Measurements from ENCODE around the gene PACS1.
A peak's percentile ranks its signal among the peaks of the same experiment; 100 is the strongest.

The PACS1 gene

GRCh38 chr11:66183494-66184048 lies 113.5 kb downstream of the PACS1 start:
- peak overlapping the region; percentile 41 for H3K27ac Mint-ChIP-seq
- peaks cover 55% of the 10 kb centered on the region for H3K4me1 Mint-ChIP-seq (ENCODE audit: low read depth)
- H3K4me3 Mint-ChIP-seq, result no peak overlapping the region
- H3K27me3 Mint-ChIP-seq, result no peaks in the 10 kb centered on the region
- H3K36me3 Mint-ChIP-seq, result peaks cover 12% of the 10 kb centered on the region
- H3K9me3 Mint-ChIP-seq (ENCODE audit: low read depth), result no peaks in the 10 kb centered on the region

DNA sequence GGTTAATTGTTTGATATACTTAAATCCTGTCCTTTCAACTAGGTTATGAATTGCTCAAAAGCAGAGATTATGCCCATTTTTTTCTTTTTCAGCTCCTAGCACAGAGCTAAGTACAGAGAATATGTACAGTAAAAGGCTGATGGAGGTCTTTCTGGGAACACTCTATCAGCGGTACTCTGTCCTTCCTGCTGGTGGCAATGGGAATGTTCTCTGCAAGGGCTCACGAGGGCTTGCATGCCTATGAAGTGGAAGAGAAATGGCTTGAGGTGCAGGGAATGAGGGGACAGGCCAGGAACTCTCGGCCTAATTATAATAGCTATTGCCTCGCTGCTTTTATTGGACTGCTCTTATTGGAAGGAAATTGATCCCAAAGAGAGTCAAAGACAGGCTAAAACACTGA lies 114.7 kb downstream of the PACS1 start:
- H3K36me3 Mint-ChIP-seq, result peaks cover 21% of the 10 kb centered on the region
- H3K4me3 Mint-ChIP-seq, result no peak overlapping the region
- peaks cover 49% of the 10 kb centered on the region for H3K4me1 Mint-ChIP-seq (ENCODE audit: low read depth)
- H3K9me3 Mint-ChIP-seq (ENCODE audit: low read depth), result peaks cover 4% of the 10 kb centered on the region
- H3K27ac Mint-ChIP-seq, result peak overlapping the region; percentile 30
- no peaks in the 10 kb centered on the region for H3K27me3 Mint-ChIP-seq

DNA sequence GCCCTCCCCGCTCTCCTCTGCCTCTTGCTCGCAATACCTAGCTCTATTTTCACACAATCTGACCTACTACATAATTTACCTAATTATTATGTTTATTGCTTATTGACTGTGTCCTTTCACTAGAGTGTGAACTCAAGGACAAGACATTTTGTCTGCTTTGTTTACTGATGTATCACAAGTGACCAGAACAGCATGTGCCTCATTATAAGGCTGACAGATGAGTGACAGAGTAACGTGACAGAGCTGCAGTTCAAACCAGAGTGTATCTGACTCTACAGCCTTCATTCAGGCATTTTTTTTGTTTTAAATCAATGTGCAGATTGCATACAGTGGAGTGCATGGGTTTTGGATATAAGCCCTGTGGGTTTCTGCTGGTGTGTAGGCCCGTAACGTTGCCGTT lies 116.4 kb downstream of the PACS1 start:
- Mint-ChIP-seq H3K27ac (peak overlapping the region; percentile 80), H3K4me1 (ENCODE audit: low read depth) (peaks cover 46% of the 10 kb centered on the region), H3K36me3 (peaks cover 24% of the 10 kb centered on the region), H3K27me3 (no peaks in the 10 kb centered on the region), H3K4me3 (no peak overlapping the region), H3K9me3 (ENCODE audit: low read depth) (peaks cover 4% of the 10 kb centered on the region)

- Mint-ChIP-seq H3K4me1 (ENCODE audit: low read depth) (peaks cover 41% of the 10 kb centered on the region), H3K9me3 (ENCODE audit: low read depth) (peaks cover 4% of the 10 kb centered on the region), H3K36me3 (peaks cover 24% of the 10 kb centered on the region), H3K27me3 (no peaks in the 10 kb centered on the region), H3K27ac (peak overlapping the region; percentile 70), H3K4me3 (no peak overlapping the region)
These were observed 117.4 kb downstream of the PACS1 start for GRCh38 chr11:66187453-66187852.

GRCh38 chr11:66188580-66188979 lies 118.5 kb downstream of the PACS1 start:
- peaks cover 24% of the 10 kb centered on the region for H3K36me3 Mint-ChIP-seq
- peak overlapping the region; percentile 70 for H3K27ac Mint-ChIP-seq
- H3K4me1 Mint-ChIP-seq (ENCODE audit: low read depth), result peaks cover 39% of the 10 kb centered on the region
- no peaks in the 10 kb centered on the region for H3K27me3 Mint-ChIP-seq
- H3K4me3 Mint-ChIP-seq, result no peak overlapping the region
- H3K9me3 Mint-ChIP-seq (ENCODE audit: low read depth), result peaks cover 4% of the 10 kb centered on the region

DNA sequence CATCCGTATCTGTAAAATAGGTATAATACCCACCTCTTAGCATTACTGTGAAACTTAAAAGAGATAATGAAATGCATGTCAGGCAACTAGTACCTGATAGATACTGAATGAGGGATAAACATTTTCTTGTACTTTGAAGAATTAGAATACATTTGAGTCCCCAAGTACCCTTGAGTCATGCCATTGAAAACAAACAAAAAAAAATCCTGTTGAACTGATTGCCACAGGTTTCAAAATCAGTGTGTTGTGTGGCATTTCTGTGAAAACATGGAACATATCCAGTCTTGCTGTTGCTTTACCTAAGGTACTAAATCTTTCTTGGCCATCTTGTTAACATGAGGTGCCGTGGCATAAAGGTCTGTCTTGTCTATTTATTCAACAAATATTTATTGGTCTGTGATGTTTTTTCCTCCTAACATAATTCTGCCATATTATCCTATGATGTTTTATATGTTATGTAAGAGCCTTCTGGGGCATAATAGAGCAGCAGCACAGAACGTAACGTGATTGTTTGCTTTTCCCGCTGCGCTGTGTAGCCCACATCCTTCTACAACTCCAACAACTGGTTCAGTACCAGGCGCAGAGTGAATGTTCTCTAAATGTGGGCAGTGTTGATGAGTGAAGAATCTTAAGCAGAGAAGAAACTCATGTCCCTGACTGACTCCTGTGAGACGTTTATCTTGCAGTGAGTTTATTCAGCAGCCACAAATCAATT lies 119.1 kb downstream of the PACS1 start:
- Mint-ChIP-seq H3K36me3 (peaks cover 24% of the 10 kb centered on the region), H3K4me3 (no peak overlapping the region), H3K9me3 (ENCODE audit: low read depth) (peaks cover 4% of the 10 kb centered on the region), H3K4me1 (ENCODE audit: low read depth) (peaks cover 36% of the 10 kb centered on the region), H3K27ac (no peak overlapping the region), H3K27me3 (no peaks in the 10 kb centered on the region)

DNA sequence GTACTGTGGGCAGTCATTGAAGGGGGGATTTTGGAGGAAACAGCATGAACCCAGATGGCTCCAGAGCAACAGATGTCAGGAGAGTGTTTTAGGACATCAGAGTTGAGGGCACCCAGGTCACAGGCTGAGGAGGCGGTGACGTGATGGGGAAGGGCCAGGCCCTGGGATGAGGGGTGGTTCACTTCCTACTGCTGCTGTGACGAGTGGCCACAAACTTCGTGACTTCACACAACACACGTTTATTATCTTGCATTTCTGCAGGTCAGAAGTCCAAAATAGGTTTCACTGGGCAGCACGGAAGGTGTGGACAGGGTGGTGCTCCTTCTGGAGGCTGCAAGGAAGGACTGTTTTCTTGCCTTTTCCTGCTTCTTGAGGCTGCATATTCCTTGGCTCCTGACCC lies 120.7 kb downstream of the PACS1 start:
- peak overlapping the region; percentile 58 for H3K27ac Mint-ChIP-seq
- peaks cover 25% of the 10 kb centered on the region for H3K4me1 Mint-ChIP-seq (ENCODE audit: low read depth)
- H3K9me3 Mint-ChIP-seq (ENCODE audit: low read depth), result peaks cover 4% of the 10 kb centered on the region
- H3K36me3 Mint-ChIP-seq, result peaks cover 24% of the 10 kb centered on the region
- no peaks in the 10 kb centered on the region for H3K27me3 Mint-ChIP-seq
- no peak overlapping the region for H3K4me3 Mint-ChIP-seq

- peak overlapping the region; percentile 59 for H3K27ac Mint-ChIP-seq
- H3K4me1 Mint-ChIP-seq (ENCODE audit: low read depth), result peaks cover 21% of the 10 kb centered on the region
These were observed 122.2 kb downstream of the PACS1 start for GRCh38 chr11:66192181-66192863.

GRCh38 chr11:66194391-66194790 lies 124.3 kb downstream of the PACS1 start:
- Mint-ChIP-seq H3K9me3 (ENCODE audit: low read depth) (peaks cover 2% of the 10 kb centered on the region), H3K27me3 (no peaks in the 10 kb centered on the region), H3K36me3 (peaks cover 12% of the 10 kb centered on the region)

More at GRCh38 chr11:66192181-66192863, 122.2 kb downstream of the PACS1 start:
- H3K27me3 Mint-ChIP-seq, result no peaks in the 10 kb centered on the region
- peaks cover 20% of the 10 kb centered on the region for H3K36me3 Mint-ChIP-seq
- peaks cover 4% of the 10 kb centered on the region for H3K9me3 Mint-ChIP-seq (ENCODE audit: low read depth)
- H3K4me3 Mint-ChIP-seq, result no peak overlapping the region

GRCh38 chr11:66195867-66196266 lies 125.8 kb downstream of the PACS1 start:
- H3K27ac Mint-ChIP-seq, result peak overlapping the region; percentile 6
- no peak overlapping the region for H3K4me3 Mint-ChIP-seq
- no peaks in the 10 kb centered on the region for H3K27me3 Mint-ChIP-seq
- peaks cover 6% of the 10 kb centered on the region for H3K9me3 Mint-ChIP-seq (ENCODE audit: low read depth)
- H3K36me3 Mint-ChIP-seq, result peaks cover 14% of the 10 kb centered on the region
- H3K4me1 Mint-ChIP-seq (ENCODE audit: low read depth), result peaks cover 6% of the 10 kb centered on the region

More at GRCh38 chr11:66194391-66194790, 124.3 kb downstream of the PACS1 start:
- Mint-ChIP-seq H3K4me3 (no peak overlapping the region), H3K27ac (peak overlapping the region; percentile 16), H3K4me1 (ENCODE audit: low read depth) (peaks cover 6% of the 10 kb centered on the region)

- H3K4me1 Mint-ChIP-seq (ENCODE audit: low read depth), result peaks cover 2% of the 10 kb centered on the region
- H3K4me3 Mint-ChIP-seq, result no peak overlapping the region
- H3K9me3 Mint-ChIP-seq (ENCODE audit: low read depth), result peaks cover 11% of the 10 kb centered on the region
- no peaks in the 10 kb centered on the region for H3K27me3 Mint-ChIP-seq
- peak overlapping the region; percentile 41 for H3K27ac Mint-ChIP-seq
- peaks cover 19% of the 10 kb centered on the region for H3K36me3 Mint-ChIP-seq
These were observed 133.8 kb downstream of the PACS1 start for GRCh38 chr11:66203847-66204246.

- Mint-ChIP-seq H3K4me3 (no peak overlapping the region), H3K36me3 (peaks cover 17% of the 10 kb centered on the region), H3K9me3 (ENCODE audit: low read depth) (peaks cover 11% of the 10 kb centered on the region), H3K27ac (no peak overlapping the region), H3K27me3 (no peaks in the 10 kb centered on the region), H3K4me1 (ENCODE audit: low read depth) (peaks cover 5% of the 10 kb centered on the region)
These were observed 134.3 kb downstream of the PACS1 start for GRCh38 chr11:66204412-66204811.

DNA sequence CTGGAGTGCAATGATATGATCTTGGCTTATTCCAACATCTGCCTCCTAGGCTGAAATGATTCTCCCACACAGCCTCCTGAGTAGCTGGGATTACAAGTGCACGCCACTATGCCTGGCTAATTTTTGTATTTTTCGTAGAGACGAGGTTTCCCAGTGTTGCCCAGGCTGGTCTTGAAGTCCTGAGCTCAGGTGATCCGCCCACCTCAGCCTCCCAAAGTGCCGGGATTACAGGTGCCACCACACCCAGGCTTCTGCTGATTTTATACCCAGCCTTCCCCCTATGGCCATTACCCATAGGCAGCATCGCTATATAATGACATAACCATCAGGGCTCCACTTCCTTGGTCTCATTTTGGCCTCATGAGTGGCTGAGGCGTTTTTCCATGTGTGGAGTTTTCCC lies 137.7 kb downstream of the PACS1 start:
- H3K27ac Mint-ChIP-seq, result peak overlapping the region; percentile 41
- H3K9me3 Mint-ChIP-seq (ENCODE audit: low read depth), result peaks cover 5% of the 10 kb centered on the region

DNA sequence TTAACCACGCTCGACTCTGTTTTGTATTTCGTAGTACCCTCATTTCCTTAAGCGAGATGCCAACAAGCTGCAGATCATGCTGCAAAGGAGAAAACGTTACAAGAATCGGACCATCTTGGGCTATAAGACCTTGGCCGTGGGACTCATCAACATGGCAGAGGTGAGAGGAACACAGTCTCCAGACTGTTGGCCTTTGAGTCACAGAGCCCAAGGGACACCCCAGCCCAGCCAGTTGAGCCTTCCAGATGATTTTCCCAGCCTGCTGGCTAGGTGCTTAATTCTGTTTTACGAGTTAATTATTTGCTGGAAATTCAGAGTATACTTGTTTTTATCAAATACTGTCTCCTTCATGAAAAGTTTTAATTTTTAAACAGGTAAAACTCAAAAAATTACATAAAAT lies 141.0 kb downstream of the PACS1 start:
- no peaks in the 10 kb centered on the region for H3K36me3 Mint-ChIP-seq
- H3K27ac Mint-ChIP-seq, result peak overlapping the region; percentile 50
- H3K27me3 Mint-ChIP-seq, result no peaks in the 10 kb centered on the region
- no peak overlapping the region for H3K4me3 Mint-ChIP-seq
- H3K4me1 Mint-ChIP-seq (ENCODE audit: low read depth), result peaks cover 5% of the 10 kb centered on the region
- H3K9me3 Mint-ChIP-seq (ENCODE audit: low read depth), result no peaks in the 10 kb centered on the region

More for the DNA sequence above, 137.7 kb downstream of the PACS1 start:
- Mint-ChIP-seq H3K27me3 (no peaks in the 10 kb centered on the region), H3K36me3 (peaks cover 7% of the 10 kb centered on the region), H3K4me1 (ENCODE audit: low read depth) (peaks cover 5% of the 10 kb centered on the region), H3K4me3 (no peak overlapping the region)

- H3K9me3 Mint-ChIP-seq (ENCODE audit: low read depth), result no peaks in the 10 kb centered on the region
- peak overlapping the region; percentile 73 for H3K27ac Mint-ChIP-seq
- peaks cover 4% of the 10 kb centered on the region for H3K4me1 Mint-ChIP-seq (ENCODE audit: low read depth)
- H3K4me3 Mint-ChIP-seq, result no peak overlapping the region
- no peaks in the 10 kb centered on the region for H3K36me3 Mint-ChIP-seq
- H3K27me3 Mint-ChIP-seq, result no peaks in the 10 kb centered on the region
These were observed 146.8 kb downstream of the PACS1 start for GRCh38 chr11:66216911-66217310.
